GM19239 (cell line): ENCODE measurements around the gene RARS1.

ENCODE experiments used
- DNase-seq: peaks from one replicate; pipeline ENCODE4 v3.0.0; 2011; ENCODE audit warnings: low spot score; ENCODE audit not compliant: insufficient read length
- FAIRE-seq: peaks from 2 replicates; lab custom pipeline; 2011; peaks lifted over from hg19 to GRCh38; lab: Jason Lieb, UNC

RARS1 gene

DNA sequence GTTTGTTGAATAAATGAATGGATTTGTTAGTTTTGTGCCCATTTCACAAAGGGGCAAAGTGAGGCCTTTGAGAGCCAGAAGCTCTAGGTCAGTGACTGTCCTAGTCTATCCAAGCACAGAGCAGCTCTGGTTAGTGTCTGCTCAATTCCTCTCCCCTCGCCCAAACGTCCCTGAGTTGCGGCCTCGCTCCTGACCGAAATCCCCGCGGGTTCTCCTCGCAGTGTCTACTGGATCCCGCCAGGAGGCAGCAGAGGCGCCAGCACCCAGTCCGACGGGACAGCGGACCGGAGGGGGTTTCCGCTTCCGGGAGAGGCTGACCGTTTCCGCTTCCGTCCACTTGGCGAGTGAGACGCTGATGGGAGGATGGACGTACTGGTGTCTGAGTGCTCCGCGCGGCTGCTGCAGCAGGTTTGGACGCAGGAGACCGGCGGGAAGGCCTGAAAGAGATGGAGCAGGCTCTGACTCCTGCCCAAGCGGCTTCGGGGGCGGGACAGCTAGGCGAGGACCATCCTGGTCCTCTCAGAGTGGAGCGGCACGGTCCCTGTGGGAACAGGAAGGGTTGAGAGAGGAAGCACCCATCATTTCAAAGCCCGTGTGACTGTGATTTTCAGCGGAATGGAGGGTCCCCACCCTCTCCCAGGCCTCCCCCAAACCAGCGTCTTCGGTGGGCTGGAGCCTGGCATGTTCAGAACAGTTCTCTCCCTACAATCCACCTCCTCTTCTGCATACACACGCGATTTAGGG lies at the start of gene RARS1:
Gene RARS1 (plus strand): TSS at position 336 of the 744 bp plus-strand sequence. CDS start 28 bp downstream, at position 364.
- FAIRE-seq (peak; percentile 93), DNase-seq (peak; percentile 81)

DNA sequence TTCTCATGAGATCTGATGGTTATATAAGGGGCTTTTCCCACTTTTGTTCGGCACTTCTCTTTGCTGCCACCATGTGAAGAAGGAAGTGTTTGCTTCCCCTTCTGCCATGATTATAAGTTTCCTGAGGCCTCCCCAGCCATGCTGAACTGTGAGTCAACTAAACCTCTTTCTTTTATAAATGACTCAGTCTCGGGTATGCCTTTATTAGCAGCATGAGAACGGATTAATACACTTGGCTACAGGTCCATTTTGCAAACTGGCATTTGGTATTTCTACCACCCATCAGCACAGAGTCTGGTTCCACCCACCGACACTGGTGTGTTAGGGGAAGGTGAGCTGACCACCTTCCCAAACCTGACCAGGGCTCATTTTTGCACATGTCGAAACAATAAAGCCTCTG lies 47.9 kb upstream of the RARS1 start:
- no peak for DNase-seq
- no peak for FAIRE-seq

DNA sequence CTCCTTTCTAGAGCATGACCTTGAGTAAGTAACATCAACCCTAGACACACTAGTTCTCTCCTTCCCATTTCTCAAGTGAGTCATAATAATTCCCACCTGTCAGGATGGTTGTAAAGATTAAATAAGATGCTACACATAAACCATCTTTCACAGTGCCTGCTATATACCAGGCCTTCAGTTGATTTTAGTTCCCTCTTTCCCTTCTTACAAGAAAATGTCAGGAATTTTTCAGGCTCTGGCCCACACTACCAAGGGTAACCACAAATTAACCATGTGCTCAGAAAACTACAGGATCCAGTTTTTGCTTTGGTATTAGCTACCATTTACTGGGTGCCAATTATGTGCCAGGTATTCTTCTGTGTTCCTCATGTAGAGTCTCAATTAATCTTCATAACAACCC lies 42.7 kb upstream of the RARS1 start:
- DNase-seq: no peak
- FAIRE-seq: no peak

DNA sequence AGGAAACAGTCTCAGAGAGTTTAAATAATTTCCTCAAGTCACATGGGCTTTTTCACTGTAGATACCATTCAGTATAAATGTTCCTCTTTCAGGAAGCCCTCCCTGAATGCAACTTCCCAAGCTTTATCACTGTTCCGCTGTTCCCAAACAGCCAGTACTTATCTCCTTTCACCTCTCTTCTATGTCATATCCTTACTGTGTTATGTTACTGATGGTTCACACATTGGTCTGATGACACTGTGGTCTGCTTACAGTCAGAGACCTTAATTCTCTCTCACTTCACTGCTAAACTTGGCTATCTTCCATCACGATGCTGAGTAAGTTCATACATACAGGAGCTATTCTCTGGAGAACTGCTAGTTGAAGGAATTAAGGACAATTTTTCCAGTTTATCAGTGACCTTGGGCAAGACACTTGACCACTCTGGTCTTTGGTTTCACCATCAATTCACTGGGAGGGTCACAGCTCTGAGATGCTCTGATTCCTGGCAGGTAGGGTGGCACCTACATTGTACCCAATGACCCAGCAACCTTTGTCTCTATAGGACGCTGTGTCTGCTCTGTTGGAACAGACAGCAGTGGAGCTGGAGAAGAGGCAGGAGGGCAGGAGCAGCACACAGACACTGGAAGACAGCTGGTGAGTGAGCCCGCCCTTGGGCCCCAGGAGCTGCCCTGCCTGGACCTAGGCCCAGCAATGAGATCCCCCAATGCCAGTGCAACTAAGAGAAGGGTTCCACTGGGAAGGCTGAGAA lies 42.1 kb upstream of the RARS1 start:
- DNase-seq: no peak
- FAIRE-seq: no peak

DNA sequence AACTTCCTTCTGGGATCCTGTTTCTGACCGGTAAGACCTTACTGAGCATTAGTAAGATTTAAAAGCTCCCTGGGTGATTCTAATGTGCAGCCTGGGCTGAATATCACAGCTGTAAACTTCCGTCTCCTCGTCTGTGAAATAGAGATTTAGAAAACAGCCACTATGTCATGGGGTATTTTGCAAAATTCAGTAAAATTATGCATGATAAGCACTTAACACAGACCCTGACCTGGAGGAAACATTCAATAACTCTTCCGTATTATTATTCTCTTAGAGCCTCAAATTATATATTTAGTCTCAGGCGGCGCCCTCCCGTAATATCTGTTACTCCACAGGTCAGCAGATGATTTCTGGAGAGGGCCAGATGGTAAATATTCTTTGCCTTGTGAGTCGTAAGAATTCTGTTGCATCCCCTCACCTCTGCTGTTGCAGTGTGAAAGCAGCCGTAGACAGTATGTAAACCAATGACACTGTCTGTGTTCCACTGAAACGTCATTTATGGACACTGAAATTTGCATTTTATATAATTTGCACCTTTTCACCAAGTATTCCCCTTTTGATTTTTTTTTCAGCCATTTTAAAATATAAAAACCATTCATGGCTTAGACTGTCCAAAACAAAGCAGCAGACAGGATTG lies 39.2 kb upstream of the RARS1 start:
- DNase-seq (no peak), FAIRE-seq (no peak)

DNA sequence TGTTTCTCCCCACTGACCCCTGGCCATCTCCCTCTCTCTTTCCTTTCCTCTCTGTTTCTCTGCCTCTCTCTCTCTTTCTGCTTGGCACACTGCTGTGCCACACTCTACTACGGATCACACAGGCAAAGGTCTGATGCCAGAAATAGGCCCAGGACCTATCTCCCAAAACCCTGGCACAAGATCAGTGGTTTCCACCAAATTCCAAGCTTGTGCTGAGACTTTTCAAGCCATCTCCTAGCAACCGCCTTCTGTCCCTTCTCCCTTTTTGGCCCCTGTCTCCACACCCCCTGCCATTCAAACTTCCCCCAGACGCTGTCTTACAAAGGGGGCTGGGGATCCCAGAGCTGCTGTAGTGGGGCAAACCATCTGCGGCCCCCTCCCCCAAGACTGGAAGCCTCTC lies 38.5 kb upstream of the RARS1 start:
- FAIRE-seq: no peak

DNA sequence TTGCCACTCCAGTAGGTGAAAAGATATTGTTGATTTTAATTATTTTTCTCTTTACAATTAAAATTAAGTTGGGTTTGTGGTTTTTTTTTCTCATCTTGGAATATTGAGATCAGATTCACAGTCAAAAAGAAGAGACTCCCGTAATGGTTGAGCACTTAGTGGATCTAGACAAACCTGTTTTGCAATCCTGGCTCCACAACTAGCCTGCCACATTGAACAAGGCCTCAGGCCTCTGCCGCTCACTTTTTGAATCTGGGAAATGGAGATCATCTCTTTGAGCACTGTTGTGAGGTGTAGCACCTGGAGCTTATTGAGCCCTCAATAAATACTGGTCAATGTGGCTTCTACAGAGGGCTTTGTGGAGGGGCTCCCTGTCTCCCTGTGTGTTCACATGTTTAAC lies 37.1 kb upstream of the RARS1 start:
- DNase-seq (no peak), FAIRE-seq (no peak)

More for the DNA sequence above, 38.5 kb upstream of the RARS1 start:
- no peak for DNase-seq

DNA sequence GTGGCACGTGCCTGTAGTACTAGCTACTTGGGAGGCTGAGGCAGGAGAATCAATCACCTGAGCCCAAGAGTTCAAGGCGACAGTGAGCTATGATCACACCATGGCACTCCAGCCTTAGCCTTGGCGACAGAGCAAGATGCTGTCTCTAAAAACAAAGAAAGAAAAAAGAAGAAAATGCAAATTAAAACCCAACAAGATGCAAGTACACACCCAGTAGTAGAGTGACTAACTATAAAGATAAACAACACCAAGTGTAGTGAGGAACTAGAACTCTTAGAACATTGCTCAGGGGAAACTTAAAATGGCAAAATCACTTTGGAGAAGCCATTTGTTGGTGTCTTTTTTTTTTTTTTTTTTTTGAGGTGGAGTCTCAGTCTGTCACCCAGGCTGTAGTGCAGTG lies 34.7 kb upstream of the RARS1 start:
- DNase-seq (no peak), FAIRE-seq (no peak)

DNA sequence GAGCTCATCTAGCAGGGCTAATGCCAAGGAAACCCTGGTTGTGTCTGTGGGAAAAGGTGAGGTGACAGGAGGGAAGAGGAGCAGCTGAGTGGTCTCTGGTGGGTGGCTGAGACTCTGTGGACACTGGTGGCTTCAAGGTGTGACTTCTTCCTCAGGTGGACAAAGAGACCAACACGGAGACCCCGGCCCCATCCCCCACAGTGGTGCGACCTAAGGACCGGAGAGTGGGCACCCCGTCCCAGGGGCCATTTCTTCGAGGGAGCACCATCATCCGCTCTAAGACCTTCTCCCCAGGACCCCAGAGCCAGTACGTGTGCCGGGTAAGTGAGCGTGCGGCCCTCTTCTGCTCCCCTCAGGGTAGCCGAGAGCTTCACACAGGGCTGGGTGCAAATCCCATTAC lies 31.1 kb upstream of the RARS1 start:
- no peak for DNase-seq
- FAIRE-seq: no peak

DNA sequence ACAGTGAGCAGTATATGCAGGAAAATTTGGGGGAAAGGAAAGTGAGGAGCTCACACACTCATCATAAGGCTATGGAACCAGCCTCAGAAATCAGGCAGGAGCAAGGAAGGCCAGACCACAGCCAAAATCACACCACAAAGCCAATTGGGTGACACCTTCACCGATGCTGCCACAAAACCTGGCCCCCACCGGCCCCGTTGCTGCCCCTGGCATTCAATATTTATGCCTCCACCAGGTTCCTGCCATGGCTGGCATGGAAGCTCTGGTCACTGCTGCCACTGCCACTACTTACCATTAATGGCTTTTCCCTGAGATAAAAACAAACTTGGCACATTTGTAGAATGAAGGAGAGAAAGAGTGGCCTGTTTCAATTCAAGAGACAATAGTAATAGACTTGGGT lies 28.7 kb upstream of the RARS1 start:
- FAIRE-seq (no peak), DNase-seq (no peak)

DNA sequence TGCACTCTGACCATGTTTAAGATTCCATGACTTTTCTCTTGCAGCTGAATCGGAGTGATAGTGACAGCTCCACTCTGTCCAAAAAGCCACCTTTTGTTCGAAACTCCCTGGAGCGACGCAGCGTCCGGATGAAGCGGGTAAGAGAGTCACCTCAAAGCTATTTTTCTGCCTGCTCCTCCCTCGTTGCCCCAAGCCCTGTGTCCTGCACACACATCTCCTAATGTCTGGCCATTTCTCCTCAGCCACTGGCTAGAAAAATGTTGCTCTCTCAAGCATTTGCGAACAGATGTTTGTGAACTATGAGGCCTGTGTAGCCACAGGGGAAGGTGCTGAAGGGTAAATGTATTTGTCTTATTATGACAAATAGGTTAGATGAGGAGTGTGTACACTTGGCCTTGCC lies 25.7 kb upstream of the RARS1 start:
- DNase-seq (no peak), FAIRE-seq (no peak)

DNA sequence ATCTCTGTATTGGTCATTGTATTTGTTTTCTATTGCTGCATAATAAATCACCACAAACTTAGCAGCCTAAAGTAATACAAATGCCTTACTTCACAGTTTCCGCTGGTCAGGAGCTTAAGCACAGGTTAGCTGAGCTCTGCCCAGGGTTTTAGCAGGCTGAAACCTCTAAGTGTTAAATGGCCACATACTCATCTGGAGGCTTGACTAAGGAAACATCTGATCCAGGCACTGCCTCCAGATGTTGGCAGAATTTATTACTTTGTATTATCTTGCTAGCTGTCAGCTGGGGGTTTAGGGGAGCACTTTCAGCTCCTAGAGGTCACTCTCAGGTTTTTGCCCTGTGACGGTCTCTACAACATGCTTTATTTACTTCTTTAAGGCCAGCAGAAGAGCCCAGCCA lies 23.2 kb upstream of the RARS1 start:
- DNase-seq: no peak
- FAIRE-seq: no peak

DNA sequence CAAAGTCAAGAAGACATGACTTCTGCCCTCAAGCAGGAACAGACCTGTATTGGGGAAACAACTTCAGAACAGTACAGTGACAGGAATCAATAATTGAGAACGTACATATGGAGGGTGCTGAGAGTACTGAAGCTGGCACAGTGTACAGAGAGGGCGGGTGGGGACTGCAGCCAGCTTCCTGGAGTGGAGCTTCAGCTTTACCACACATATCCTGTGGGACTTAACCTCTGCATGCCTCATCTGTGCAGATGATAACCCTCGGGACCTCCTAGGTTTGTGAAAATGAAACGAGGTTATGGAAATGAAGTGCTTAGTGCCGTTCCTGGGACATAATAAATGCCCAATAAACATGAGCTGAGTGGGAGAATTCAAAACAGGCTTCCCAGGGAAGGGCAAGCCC lies 22.1 kb upstream of the RARS1 start:
- DNase-seq: no peak
- no peak for FAIRE-seq

DNA sequence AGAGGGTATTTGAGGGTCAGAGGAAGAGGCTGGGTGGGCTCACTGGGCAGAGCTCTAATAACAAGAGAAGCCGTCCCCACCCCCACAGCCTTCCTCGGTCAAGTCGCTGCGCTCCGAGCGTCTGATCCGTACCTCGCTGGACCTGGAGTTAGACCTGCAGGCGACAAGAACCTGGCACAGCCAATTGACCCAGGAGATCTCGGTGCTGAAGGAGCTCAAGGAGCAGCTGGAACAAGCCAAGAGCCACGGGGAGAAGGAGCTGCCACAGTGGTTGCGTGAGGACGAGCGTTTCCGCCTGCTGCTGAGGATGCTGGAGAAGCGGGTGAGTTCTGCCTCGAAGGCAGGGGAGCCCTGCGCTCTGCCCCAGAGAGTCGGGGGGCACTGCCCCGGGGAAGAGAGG lies 21.6 kb upstream of the RARS1 start:
- no peak for DNase-seq

DNA sequence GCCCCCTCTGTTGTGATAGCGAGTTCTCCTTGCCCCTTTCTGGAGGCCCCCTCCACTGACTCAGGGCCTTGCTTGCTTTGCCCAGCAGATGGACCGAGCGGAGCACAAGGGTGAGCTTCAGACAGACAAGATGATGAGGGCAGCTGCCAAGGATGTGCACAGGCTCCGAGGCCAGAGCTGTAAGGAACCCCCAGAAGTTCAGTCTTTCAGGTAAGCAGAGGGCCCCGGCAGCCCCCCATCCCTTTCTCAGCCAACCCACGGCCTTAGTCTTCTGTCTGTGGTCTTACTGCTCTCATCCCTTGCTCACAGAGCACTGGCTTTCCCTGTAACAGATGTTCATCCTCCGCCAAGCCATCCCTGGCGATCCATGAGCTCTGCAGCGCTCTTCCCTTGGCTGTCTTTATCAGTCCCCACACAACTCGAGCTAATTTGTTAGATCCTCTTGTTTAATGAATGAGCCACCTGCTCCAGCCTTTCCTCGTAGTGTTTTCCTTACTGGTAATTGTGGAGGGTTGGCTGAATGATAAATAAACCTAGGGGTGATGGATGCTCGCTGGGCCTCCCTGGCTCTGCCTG lies 18.4 kb upstream of the RARS1 start:
- no peak for FAIRE-seq
- DNase-seq: no peak

More for the DNA sequence above, 21.6 kb upstream of the RARS1 start:
- FAIRE-seq: no peak

DNA sequence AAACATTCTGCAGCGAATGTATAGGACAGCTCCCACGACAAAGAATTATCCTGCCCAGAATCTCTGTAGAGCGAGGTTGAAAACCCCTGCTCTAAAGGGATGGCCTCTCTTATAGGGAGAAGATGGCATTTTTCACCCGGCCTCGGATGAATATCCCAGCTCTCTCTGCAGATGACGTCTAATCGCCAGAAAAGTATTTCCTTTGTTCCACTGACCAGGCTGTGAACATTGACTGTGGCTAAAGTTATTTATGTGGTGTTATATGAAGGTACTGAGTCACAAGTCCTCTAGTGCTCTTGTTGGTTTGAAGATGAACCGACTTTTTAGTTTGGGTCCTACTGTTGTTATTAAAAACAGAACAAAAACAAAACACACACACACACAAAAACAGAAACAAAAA lies 17.4 kb upstream of the RARS1 start:
- no peak for DNase-seq

DNA sequence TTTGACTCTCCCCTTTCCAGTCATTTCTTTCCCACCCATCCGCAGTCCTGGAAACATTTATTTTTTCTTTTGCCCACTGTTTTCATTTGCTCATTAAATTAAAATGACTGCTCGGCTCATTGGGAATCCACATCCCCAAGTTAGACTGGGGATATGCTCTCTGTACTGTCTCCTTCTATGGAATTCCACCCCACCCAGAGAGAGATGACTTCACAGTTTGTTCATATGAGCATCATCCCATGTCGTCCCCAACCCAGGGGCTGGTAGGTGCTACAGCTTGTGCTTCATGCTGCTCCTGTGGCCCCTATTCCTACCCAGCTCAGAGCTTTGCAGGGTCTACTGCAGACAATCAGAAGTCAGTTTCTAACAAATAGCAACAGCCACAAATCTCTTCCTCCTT lies 16.5 kb upstream of the RARS1 start:
- DNase-seq (no peak), FAIRE-seq (no peak)

More for the DNA sequence above, 17.4 kb upstream of the RARS1 start:
- no peak for FAIRE-seq

DNA sequence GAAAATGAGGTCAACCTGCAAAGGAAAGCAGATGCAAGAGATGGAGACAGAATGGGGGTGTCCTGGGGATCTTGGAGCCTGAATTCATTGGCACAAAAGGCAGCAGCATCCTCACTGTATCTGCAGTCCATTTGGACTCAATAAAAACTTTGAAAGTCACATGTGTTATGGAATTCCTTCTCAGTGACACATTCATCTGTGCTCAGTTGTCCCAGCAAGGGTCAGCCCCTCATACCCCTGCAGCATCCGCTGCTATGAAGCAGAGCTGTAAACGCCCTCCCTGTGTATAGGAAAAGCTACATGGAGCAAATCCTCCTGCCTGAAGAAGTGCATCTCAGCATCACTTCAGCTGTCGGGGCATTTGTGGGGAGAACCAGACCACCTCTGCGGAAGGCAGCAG lies 14.5 kb upstream of the RARS1 start:
- FAIRE-seq: no peak
- DNase-seq: no peak

DNA sequence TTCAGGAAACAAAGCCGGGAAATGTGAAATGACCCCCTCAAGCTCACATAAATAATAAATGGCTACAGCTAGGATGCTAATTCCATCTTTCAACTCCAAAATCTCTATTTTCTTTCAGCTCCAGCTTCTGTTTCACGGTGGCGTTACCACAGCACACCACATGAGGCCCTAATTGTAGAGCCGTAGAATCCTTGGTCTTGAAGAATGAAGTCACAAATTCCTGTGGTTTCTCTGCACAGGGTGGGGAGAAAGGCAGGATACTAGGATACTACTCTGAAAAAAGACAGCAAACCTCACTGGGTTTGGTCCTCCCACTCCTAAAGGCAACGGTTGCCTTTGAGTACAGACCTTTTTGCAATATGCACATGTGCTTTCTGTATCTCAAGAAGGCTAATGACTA lies 13.9 kb upstream of the RARS1 start:
- no peak for FAIRE-seq
- DNase-seq: no peak

DNA sequence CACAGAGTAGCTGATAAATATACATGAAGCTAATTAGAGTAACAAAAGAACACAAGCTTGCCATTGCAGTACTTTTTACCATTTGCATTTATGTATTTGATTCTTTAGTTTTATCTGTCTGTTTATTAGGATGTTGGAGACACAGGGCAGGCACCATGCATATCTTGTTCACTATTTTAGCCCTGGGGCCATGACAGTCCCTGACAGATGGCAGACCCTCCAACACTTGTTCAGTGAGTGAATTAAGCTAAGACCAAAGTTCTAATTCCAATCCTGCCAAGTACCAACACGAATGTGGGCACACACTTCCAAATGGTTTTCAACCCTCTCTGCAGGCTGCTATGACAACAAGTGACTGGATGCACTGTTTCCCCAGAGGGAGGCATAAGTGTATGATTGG lies 12.0 kb upstream of the RARS1 start:
- no peak for DNase-seq
- FAIRE-seq: no peak

DNA sequence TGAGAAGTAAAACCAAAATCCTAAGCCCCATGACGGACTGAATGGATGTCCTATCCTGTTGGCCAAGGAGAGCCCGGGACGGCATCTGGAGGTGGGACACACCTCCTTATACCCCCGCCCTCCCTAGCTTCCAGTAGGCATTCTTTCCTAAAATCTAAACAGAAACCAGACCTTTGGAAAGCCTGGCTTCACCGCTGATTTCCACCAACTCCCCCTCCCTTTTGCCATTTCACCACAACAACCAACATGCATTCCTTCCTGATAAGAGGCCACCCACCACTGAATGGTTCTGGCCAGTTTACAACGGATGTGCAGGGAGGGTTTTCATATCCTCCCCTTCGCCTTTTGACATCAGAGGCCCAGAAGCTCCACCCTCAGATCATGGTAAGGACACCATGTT lies 9.2 kb upstream of the RARS1 start:
- DNase-seq: no peak
- no peak for FAIRE-seq
